HepG2 (cell line): Measurements from ENCODE around the gene PROM2. TPM values are rescaled to one million over a fixed set of nuclear protein-coding genes. Genes with fewer than 3 reads are reported as not detected.

Source experiments
- ATAC-seq: fragments of 200-7000 bp; cut with Tn5 transposase; 3 replicates; pipeline ENCODE4 v1.9.1; 2020; ENCODE audit warnings: mild to moderate bottlenecking, moderate library complexity
- BruUV-seq: library from RNA; stranded (reverse); fragments of 400-500 nt; replicated peaks from 2 replicates; lab custom pipeline; 2021; lab: Mats Ljungman, UMichigan
- CTCF ChIA-PET: fragments of 300-600 bp; formaldehyde crosslinking; extraction: SDS; loops from one replicate; lab custom pipeline; 2021; ENCODE audit warnings: low total read pairs, inconsistent platforms, low intra/inter-chr PET ratio; lab: Yijun Ruan, JAX
- POLR2A ChIA-PET: fragments of 350-600 bp; sonication (Branson Sonifier 250); formaldehyde crosslinking; loops from one replicate; lab custom pipeline; 2020; ENCODE audit warnings: antibody characterized with exemption, inconsistent platforms; lab: Yijun Ruan, JAX
- DNase-seq: peaks from one replicate; pipeline ENCODE4 v3.0.0-alpha.2; 2015; ENCODE audit warnings: low spot score
- FAIRE-seq: peaks from 3 replicates; lab custom pipeline; 2011; peaks lifted over from hg19 to GRCh38; lab: Jason Lieb, UNC
- H2AFZ ChIP-seq: one replicate; pipeline ENCODE4 v1.6.1; 2011; ENCODE audit warnings: low read length, inconsistent platforms
- H3K27ac ChIP-seq: fragments of 300-600 bp; 3 replicates; pipeline ENCODE4 v1.8.0; 2011; ENCODE audit warnings: mixed run types, mild to moderate bottlenecking, mixed read lengths, low read length, inconsistent platforms; ENCODE audit not compliant: insufficient read depth; ENCODE audit errors: extremely low read length
- H3K27me3 ChIP-seq, 2 experiments: fragments of 200-600 bp in 1 of 2; 2 replicates in 1 of 2; 3 replicates in 1 of 2; pipeline versions ENCODE4 v1.6.0 to v1.8.0; 2011; ENCODE audit warnings: low read length in 2 of 2, mild to moderate bottlenecking in 2 of 2, moderate library complexity in 2 of 2, inconsistent platforms in 1 of 2; ENCODE audit not compliant: insufficient read depth in 2 of 2, control insufficient read depth in 1 of 2
- H3K36me3 ChIP-seq, 2 experiments: fragments of 200-600 bp in 1 of 2; replicated peaks in 1 of 2; 2 replicates in 1 of 2; 3 replicates in 1 of 2; pipeline versions ENCODE4 v1.5.1 to v1.8.0; 2011; ENCODE audit warnings: low read length in 2 of 2, inconsistent platforms in 1 of 2; ENCODE audit not compliant: insufficient read depth in 2 of 2, control insufficient read depth in 1 of 2
- H3K4me1 ChIP-seq: 2 replicates; pipeline ENCODE4 v1.5.1; 2012; ENCODE audit warnings: low read length, inconsistent platforms; ENCODE audit not compliant: insufficient read depth
- H3K4me2 ChIP-seq: 2 replicates; pipeline ENCODE4 v1.6.0; 2011; ENCODE audit warnings: low read depth, low read length, inconsistent platforms
- H3K4me3 ChIP-seq, 3 experiments: fragments of 200-600 bp in 1 of 3; sonication (generic), shearing (Covaris generic) in 1 of 3; replicated peaks in 1 of 3; 2 replicates each; pipeline ENCODE4 v1.5.1; 2011 to 2016; ENCODE audit warnings: low read length in 3 of 3, inconsistent platforms in 2 of 3, low read depth in 2 of 3, mild to moderate bottlenecking in 2 of 3, control low read depth in 1 of 3, mixed read lengths in 1 of 3; ENCODE audit not compliant: insufficient read depth in 1 of 3
- H3K79me2 ChIP-seq: one replicate; pipeline ENCODE4 v1.6.1; 2011; ENCODE audit warnings: low read length, inconsistent platforms; ENCODE audit not compliant: insufficient read depth
- H3K9ac ChIP-seq: 2 replicates; pipeline ENCODE4 v1.6.0; 2011; ENCODE audit warnings: mild to moderate bottlenecking, low read depth, low read length, inconsistent platforms; ENCODE audit not compliant: insufficient read depth
- H3K9me3 ChIP-seq: 2 replicates; pipeline ENCODE4 v1.5.1; 2012; ENCODE audit warnings: mild to moderate bottlenecking, low read length
- H4K20me1 ChIP-seq: 2 replicates; pipeline ENCODE4 v1.6.0; 2011; ENCODE audit warnings: inconsistent platforms, mild to moderate bottlenecking, low read length, moderate library complexity; ENCODE audit not compliant: insufficient read depth
- AHDC1 ChIP-seq: sonication (generic); formaldehyde crosslinking; IDR thresholded peaks from 2 replicates; pipeline ENCODE4 v1.5.1; 2020; ENCODE audit warnings: mild to moderate bottlenecking, missing genetic modification reagents, borderline replicate concordance
- CCAR2 ChIP-seq: fragments of 200-400 bp; formaldehyde crosslinking; optimal IDR thresholded peaks from 2 replicates; pipeline ENCODE3; 2018; ENCODE audit warnings: low read depth, mild to moderate bottlenecking, low read length, moderate library complexity
- DR1 ChIP-seq: sonication (generic); formaldehyde crosslinking; IDR thresholded peaks from 2 replicates; pipeline ENCODE4 v1.8.0; 2021; ENCODE audit warnings: mild to moderate bottlenecking, missing genetic modification reagents, inconsistent platforms
- GTF3A ChIP-seq: sonication (generic); formaldehyde crosslinking; conservative IDR thresholded peaks from 2 replicates; pipeline ENCODE4 v1.4.0; 2020; ENCODE audit warnings: mild to moderate bottlenecking, missing genetic modification reagents
- KMT2B ChIP-seq: IDR thresholded peaks from 2 replicates; pipeline ENCODE4 v1.6.1; 2016; ENCODE audit warnings: missing genetic modification reagents, missing compliant biosample characterization
- MTF1 ChIP-seq: sonication (generic); formaldehyde crosslinking; IDR thresholded peaks from 2 replicates; pipeline ENCODE4 v1.5.0; 2020; ENCODE audit warnings: missing genetic modification reagents
- NR3C1 ChIP-seq: sonication (generic); formaldehyde crosslinking; IDR thresholded peaks from 2 replicates; pipeline ENCODE4 v1.4.0; 2020; ENCODE audit warnings: missing genetic modification reagents
- REL ChIP-seq: sonication (generic); formaldehyde crosslinking; conservative IDR thresholded peaks from 2 replicates; pipeline ENCODE4 v1.8.0; 2022; ENCODE audit warnings: mild to moderate bottlenecking, missing genetic modification reagents, moderate library complexity
- RXRA ChIP-seq: sonication (generic); formaldehyde crosslinking; IDR thresholded peaks from 2 replicates; pipeline ENCODE4 v1.5.1; 2020; ENCODE audit warnings: missing genetic modification reagents
- SATB2 ChIP-seq: sonication (generic); formaldehyde crosslinking; IDR thresholded peaks from 2 replicates; pipeline ENCODE4 v1.5.0; 2020; ENCODE audit warnings: missing genetic modification reagents
- SIX4 ChIP-seq: sonication (generic); formaldehyde crosslinking; IDR thresholded peaks from 2 replicates; pipeline ENCODE4 v1.4.0; 2020; ENCODE audit warnings: missing genetic modification reagents
- SMC3 ChIP-seq: IDR thresholded peaks from 2 replicates; pipeline ENCODE4 v1.6.1; 2011; ENCODE audit warnings: low read length, improper control_type of control experiment
- ZBTB21 ChIP-seq: sonication (generic); formaldehyde crosslinking; IDR thresholded peaks from 2 replicates; pipeline ENCODE4 v1.4.0; 2020; ENCODE audit warnings: missing genetic modification reagents
- ZFP62 ChIP-seq: sonication (generic); formaldehyde crosslinking; IDR thresholded peaks from 2 replicates; pipeline ENCODE4 v1.4.0; 2020; ENCODE audit warnings: missing genetic modification reagents
- ZNF503 ChIP-seq: sonication (generic); formaldehyde crosslinking; IDR thresholded peaks from 2 replicates; pipeline ENCODE4 v1.4.0; 2020; ENCODE audit warnings: missing genetic modification reagents
- ZNF557 ChIP-seq: sonication (generic); formaldehyde crosslinking; IDR thresholded peaks from 2 replicates; pipeline ENCODE4 v1.4.0; 2020; ENCODE audit warnings: missing genetic modification reagents
- ZNF574 ChIP-seq: sonication (generic); formaldehyde crosslinking; IDR thresholded peaks from 2 replicates; pipeline ENCODE4 v1.4.0; 2020; ENCODE audit warnings: missing genetic modification reagents
- WGBS: methylation state at CpG from one replicate; pipeline ENCODE4 v1.1.6; 2017; ENCODE audit warnings: low lambda C conversion rate; 5-methylcytosine and 5-hydroxymethylcytosine counted together
- in situ Hi-C: cut with HindIII; loops from 2 replicates; pipeline ENCODE4 v1.10.0; 2017; ENCODE audit warnings: low pct_unique_long_range_greater_than_20kb; ENCODE audit not compliant: extremely low pct_ligation_motif_present
- intact Hi-C: fragments of 100-400 bp; cut with micrococcal nuclease; formaldehyde crosslinking; loops from one replicate; pipeline ENCODE4 v1.10.0; 2022; ENCODE audit not compliant: unreplicated experiment
- polyA plus RNA-seq, 8 experiments: library from polyadenylated mRNA; depleted of rRNA in 3 of 8; stranded (reverse) in 7 of 8; unstranded in 1 of 8; fragments of >200 nt; fragmentation: Illumina TruSeq in 4 of 8; extraction: Trizol in 4 of 8; gene quantifications; 2 replicates each; pipeline versions ENCODE4 v1.2.1 to v1.2.3, GENCODE V29; 2011 to 2016; ENCODE audit warnings: low read depth in 4 of 8, missing spikeins in 1 of 8, mixed read lengths in 1 of 8; ENCODE audit not compliant: insufficient read depth in 1 of 8
- total RNA-seq, 5 experiments: library from RNA; depleted of rRNA; stranded (reverse); fragments of >200 nt; fragmentation: Illumina TruSeq; extraction: Trizol; gene quantifications; 2 replicates each; pipeline ENCODE4 v1.2.3, GENCODE V29; 2016; ENCODE audit warnings: low read depth in 1 of 5

Gene PROM2
- total and polyA plus RNA-seq, 2 of the 13 experiments (the other 11 are each of a cell fraction or from before 2014, with no cell fraction given), result not detected

GRCh38 chr2:95264624-95265023, 9.6 kb upstream of the PROM2 start:
- BruUV-seq, result no TSS peak
- no peak for DNase-seq
- ChIA-PET CTCF (no interaction called here), POLR2A (no interaction called here)
- peaks cover 11 to 37% of the 10 kb centered on the region in 2 experiments; a peak in 3 of 5 replicates for H3K27me3 ChIP-seq
- WGBS, result 2% methylated on average over 6 of the region's 6 CpGs
- H3K79me2 ChIP-seq, result no peaks in the 10 kb centered on the region
- no peak overlapping the region for H3K4me3 ChIP-seq
- no peaks in the 10 kb centered on the region for H3K9me3 ChIP-seq
- FAIRE-seq, result no peak
- no peak overlapping the region for H3K4me2 ChIP-seq
- H4K20me1 ChIP-seq, result no peaks in the 10 kb centered on the region
- no peak overlapping the region for H3K27ac ChIP-seq
- no peak overlapping the region for H3K9ac ChIP-seq
- H3K4me1 ChIP-seq, result no peaks in the 10 kb centered on the region
- in situ Hi-C loops, result no loop called here
- no peaks in the 10 kb centered on the region for H3K36me3 ChIP-seq
- intact Hi-C loops, result no loop called here
- TF ChIP-seq REL (no peak), SATB2 (CRISPR knock-in tag) (no peak), ZNF574 (CRISPR knock-in tag) (no peak), MTF1 (no peak), ZNF503 (CRISPR knock-in tag) (no peak), DR1 (CRISPR knock-in tag) (no peak), ZFP62 (CRISPR knock-in tag) (no peak), RXRA (CRISPR knock-in tag) (no peak), NR3C1 (CRISPR knock-in tag) (no peak), GTF3A (no peak), CCAR2 (no peak), ZNF557 (no peak), AHDC1 (CRISPR knock-in tag) (no peak), SIX4 (no peak), SMC3 (no peak), ZBTB21 (CRISPR knock-in tag) (no peak), KMT2B (no peak)
- H2AFZ ChIP-seq, result no peak overlapping the region
- ATAC-seq, result peak; percentile 58
